ENCODE results near the gene VDAC2. TPM values are rescaled to one million over a fixed set of nuclear protein-coding genes. Genes with fewer than 3 reads are reported as not detected.
"Not testable (repeated sequence)": the region's sequence is repeated elsewhere in the genome, so short reads cannot be mapped to it uniquely, and the experiment has no call there.

Gene VDAC2
- total RNA-seq, 2 donors from 2014 or later: 207 to 229 TPM

- Mint-ChIP-seq H3K9me3 (no peaks in the 10 kb centered on the region), H3K27ac (peak overlapping the region; percentile 63), H3K36me3 (ENCODE audit: insufficient read depth in 2 of 2) (no peaks in the 10 kb centered on the region), H3K4me1 (ENCODE audit: low read depth) (peaks cover 25% of the 10 kb centered on the region), H3K27me3 (ENCODE audit: low read depth) (no peaks in the 10 kb centered on the region), H3K4me3 (no peak overlapping the region)
- DNase-seq: peak; percentile 64 to 65
- peak; percentile 87 to 89 for ATAC-seq (replicated peaks in 1 of 2)
These were observed 22.6 kb upstream of the VDAC2 start for GRCh38 chr10:75187961-75188426.

DNA sequence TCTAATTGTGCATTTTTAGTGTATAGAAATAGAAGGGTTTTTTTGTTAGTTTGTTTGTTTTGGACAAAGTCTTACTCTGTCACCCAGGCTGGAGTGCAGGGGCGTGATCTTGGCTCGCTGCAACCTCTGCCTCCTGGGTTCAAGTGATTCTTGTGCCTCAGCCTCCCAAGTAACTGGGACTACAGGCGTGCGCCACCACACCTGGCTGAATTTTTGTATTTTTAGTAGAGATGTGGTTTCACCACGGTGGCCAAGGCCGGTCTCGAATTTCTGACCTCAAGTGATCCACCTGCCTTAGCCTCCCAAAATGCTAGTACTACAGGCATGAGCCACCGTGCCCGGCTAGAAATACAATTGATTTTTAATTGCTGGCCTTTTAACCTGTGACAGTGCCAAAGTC, 22.1 kb upstream of the VDAC2 start:
- not testable (repeated sequence) for H3K27me3 Mint-ChIP-seq (ENCODE audit: low read depth); ATAC-seq (replicated peaks in 1 of 2); H3K36me3 Mint-ChIP-seq (ENCODE audit: insufficient read depth in 2 of 2); H3K27ac Mint-ChIP-seq; H3K9me3 Mint-ChIP-seq; DNase-seq; H3K4me3 Mint-ChIP-seq
- peaks cover 25% of the 10 kb centered on the region for H3K4me1 Mint-ChIP-seq (ENCODE audit: low read depth)

- Mint-ChIP-seq H3K27me3 (ENCODE audit: low read depth) (no peaks in the 10 kb centered on the region), H3K9me3 (no peaks in the 10 kb centered on the region), H3K4me3 (no peak overlapping the region), H3K36me3 (ENCODE audit: insufficient read depth in 2 of 2) (no peaks in the 10 kb centered on the region), H3K4me1 (ENCODE audit: low read depth) (peaks cover 25% of the 10 kb centered on the region), H3K27ac (no peak overlapping the region)
- DNase-seq (no peak), ATAC-seq (replicated peaks in 1 of 2) (no peak)
These were observed 21.1 kb upstream of the VDAC2 start for GRCh38 chr10:75189266-75190096.

- Mint-ChIP-seq H3K36me3 (ENCODE audit: insufficient read depth in 2 of 2) (no peaks in the 10 kb centered on the region), H3K27ac (no peak overlapping the region), H3K9me3 (no peaks in the 10 kb centered on the region), H3K4me1 (ENCODE audit: low read depth) (peaks cover 13% of the 10 kb centered on the region), H3K4me3 (no peak overlapping the region), H3K27me3 (ENCODE audit: low read depth) (no peaks in the 10 kb centered on the region)
- ATAC-seq (replicated peaks in 1 of 2) (no peak), DNase-seq (no peak)
These were observed 18.6 kb upstream of the VDAC2 start for GRCh38 chr10:75191821-75192568.

DNA sequence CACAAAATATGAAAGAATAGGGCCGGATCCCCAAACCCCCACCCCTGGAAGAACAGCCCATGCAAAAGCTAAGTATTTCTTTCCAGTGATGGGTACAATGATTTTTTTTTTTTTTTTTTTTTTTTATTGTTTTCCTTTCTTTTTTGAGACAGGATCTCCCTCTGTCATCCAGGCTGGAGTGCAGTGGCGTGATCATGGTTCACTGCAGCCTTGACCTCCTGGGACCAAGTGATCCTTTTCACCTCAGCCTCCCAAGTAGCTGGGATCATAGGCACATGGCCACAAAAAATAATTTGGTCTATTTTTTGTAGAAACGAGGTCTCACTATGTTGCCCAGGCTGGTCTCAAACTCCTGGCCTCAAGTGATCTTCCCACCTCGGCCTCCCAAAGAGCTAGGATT, 16.0 kb upstream of the VDAC2 start:
- not testable (repeated sequence) for H3K9me3 Mint-ChIP-seq

GRCh38 chr10:75195035-75195763, 15.4 kb upstream of the VDAC2 start:
- DNase-seq: no peak
- no peak for ATAC-seq (replicated peaks in 1 of 2)
- no peak overlapping the region for H3K27ac Mint-ChIP-seq
- H3K36me3 Mint-ChIP-seq (ENCODE audit: insufficient read depth in 2 of 2): no peaks in the 10 kb centered on the region
- H3K9me3 Mint-ChIP-seq: no peaks in the 10 kb centered on the region
- H3K27me3 Mint-ChIP-seq (ENCODE audit: low read depth): no peaks in the 10 kb centered on the region
- no peaks in the 10 kb centered on the region for H3K4me1 Mint-ChIP-seq (ENCODE audit: low read depth)
- no peak overlapping the region for H3K4me3 Mint-ChIP-seq

More for the DNA sequence above, 16.0 kb upstream of the VDAC2 start:
- not testable (repeated sequence) for ATAC-seq (replicated peaks in 1 of 2); H3K27ac Mint-ChIP-seq; H3K4me1 Mint-ChIP-seq (ENCODE audit: low read depth); DNase-seq; H3K27me3 Mint-ChIP-seq (ENCODE audit: low read depth); H3K4me3 Mint-ChIP-seq; H3K36me3 Mint-ChIP-seq (ENCODE audit: insufficient read depth in 2 of 2)

DNA sequence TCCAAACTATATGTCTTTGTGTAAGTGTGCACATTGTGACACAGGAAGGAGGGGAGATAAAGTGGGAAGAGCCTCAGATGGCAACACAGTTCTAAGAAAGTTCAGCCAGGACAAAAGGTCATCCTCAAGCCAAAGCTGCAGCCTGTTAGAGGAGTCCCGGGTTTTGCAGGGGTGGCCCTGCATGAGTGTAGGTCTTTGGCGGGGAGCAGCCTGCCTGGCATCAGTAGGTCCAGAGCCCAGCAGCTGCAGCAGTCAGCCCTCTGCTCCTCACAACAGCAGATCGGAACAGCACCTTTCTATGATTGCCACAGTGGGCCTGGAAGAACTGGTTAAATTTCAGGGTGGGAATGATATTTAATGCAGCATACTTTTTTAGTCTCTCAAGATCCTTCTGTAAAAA, 13.5 kb upstream of the VDAC2 start:
- H3K27ac Mint-ChIP-seq: no peak overlapping the region
- H3K9me3 Mint-ChIP-seq: no peaks in the 10 kb centered on the region
- H3K27me3 Mint-ChIP-seq (ENCODE audit: low read depth): no peaks in the 10 kb centered on the region
- ATAC-seq (replicated peaks in 1 of 2) (no peak), DNase-seq (no peak)
- no peak overlapping the region for H3K4me3 Mint-ChIP-seq
- H3K36me3 Mint-ChIP-seq (ENCODE audit: insufficient read depth in 2 of 2): no peaks in the 10 kb centered on the region
- H3K4me1 Mint-ChIP-seq (ENCODE audit: low read depth): no peaks in the 10 kb centered on the region

DNA sequence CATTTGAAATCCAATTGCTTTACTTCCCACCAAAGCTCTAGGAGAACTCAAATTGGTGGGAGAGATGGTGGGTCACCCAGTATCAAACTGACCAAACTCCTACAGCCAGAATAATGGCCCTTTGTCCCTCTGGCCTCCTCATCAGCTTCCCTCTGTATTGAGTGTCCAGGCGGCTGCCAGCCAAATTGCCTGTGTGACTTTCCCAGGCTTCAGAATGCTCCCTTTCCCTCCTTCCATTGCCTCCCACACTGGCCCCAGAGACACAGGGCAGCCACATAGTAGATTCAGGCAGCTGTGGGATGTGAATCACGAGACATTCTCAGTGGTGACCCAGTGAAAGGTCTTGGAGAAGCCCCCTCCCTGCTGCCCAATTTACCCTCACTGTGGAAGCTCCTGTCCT, 12.7 kb upstream of the VDAC2 start:
- Mint-ChIP-seq H3K27ac (no peak overlapping the region), H3K36me3 (ENCODE audit: insufficient read depth in 2 of 2) (no peaks in the 10 kb centered on the region), H3K4me1 (ENCODE audit: low read depth) (no peaks in the 10 kb centered on the region), H3K4me3 (no peak overlapping the region), H3K9me3 (no peaks in the 10 kb centered on the region), H3K27me3 (ENCODE audit: low read depth) (no peaks in the 10 kb centered on the region)
- ATAC-seq (replicated peaks in 1 of 2): no peak
- no peak for DNase-seq

GRCh38 chr10:75199949-75200348, 10.6 kb upstream of the VDAC2 start:
- not testable (repeated sequence) for H3K27me3 Mint-ChIP-seq (ENCODE audit: low read depth); DNase-seq; H3K4me3 Mint-ChIP-seq; H3K4me1 Mint-ChIP-seq (ENCODE audit: low read depth); H3K36me3 Mint-ChIP-seq (ENCODE audit: insufficient read depth in 2 of 2); H3K27ac Mint-ChIP-seq; H3K9me3 Mint-ChIP-seq; ATAC-seq (replicated peaks in 1 of 2)

- Mint-ChIP-seq H3K36me3 (ENCODE audit: insufficient read depth in 2 of 2) (no peaks in the 10 kb centered on the region), H3K9me3 (no peaks in the 10 kb centered on the region), H3K4me3 (no peak overlapping the region), H3K27me3 (ENCODE audit: low read depth) (no peaks in the 10 kb centered on the region), H3K27ac (no peak overlapping the region), H3K4me1 (ENCODE audit: low read depth) (no peaks in the 10 kb centered on the region)
- ATAC-seq (replicated peaks in 1 of 2) (no peak), DNase-seq (no peak)
These were observed 8.7 kb upstream of the VDAC2 start for GRCh38 chr10:75201793-75202307.

DNA sequence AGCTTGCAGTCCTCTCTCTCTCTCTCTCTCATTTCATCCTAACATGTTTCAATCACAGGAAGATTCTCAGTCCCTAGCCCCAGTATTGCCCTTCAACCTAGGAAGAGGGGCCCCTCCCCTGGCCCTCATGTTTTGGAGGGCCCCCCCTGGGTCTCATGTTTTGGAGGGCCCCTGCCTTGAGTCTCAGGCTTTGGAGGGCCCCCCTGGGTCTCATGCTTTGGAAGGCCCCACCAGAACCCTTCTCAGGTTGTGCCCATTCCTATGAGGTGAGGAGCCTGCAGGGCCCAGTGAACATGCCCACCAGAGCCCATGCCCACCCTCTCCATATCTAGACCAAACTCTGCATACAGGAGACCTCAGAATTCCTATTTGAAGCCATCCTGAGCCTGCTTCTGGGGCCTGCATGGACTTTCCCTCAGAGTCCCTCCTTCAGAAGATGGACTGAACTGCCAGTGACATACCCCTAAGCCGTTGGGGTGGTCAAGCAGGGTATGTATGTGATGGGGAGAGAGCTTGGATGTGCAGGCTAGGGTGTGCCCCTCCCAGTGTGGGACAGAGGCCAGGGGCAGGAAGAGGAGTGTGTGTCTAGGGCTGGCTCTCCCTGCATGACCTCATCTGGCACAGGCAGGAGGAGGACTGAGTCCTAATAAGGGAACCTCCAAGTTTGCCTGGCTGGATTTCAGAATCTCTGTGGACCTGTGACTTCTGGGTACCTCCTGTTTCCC, 8.1 kb upstream of the VDAC2 start:
- DNase-seq (no peak), ATAC-seq (replicated peaks in 1 of 2) (no peak)
- H3K4me1 Mint-ChIP-seq (ENCODE audit: low read depth): no peaks in the 10 kb centered on the region
- H3K36me3 Mint-ChIP-seq (ENCODE audit: insufficient read depth in 2 of 2): no peaks in the 10 kb centered on the region
- H3K9me3 Mint-ChIP-seq: no peaks in the 10 kb centered on the region
- H3K27me3 Mint-ChIP-seq (ENCODE audit: low read depth): no peaks in the 10 kb centered on the region
- no peak overlapping the region for H3K27ac Mint-ChIP-seq
- H3K4me3 Mint-ChIP-seq: no peak overlapping the region

- not testable (repeated sequence) for H3K27me3 Mint-ChIP-seq (ENCODE audit: low read depth); H3K9me3 Mint-ChIP-seq; H3K27ac Mint-ChIP-seq; H3K36me3 Mint-ChIP-seq (ENCODE audit: insufficient read depth in 2 of 2); DNase-seq; H3K4me3 Mint-ChIP-seq; H3K4me1 Mint-ChIP-seq (ENCODE audit: low read depth); ATAC-seq (replicated peaks in 1 of 2)
These were observed 7.5 kb upstream of the VDAC2 start for GRCh38 chr10:75203046-75203620.

All from activated T-cell treated with anti-CD3 and anti-CD28 coated beads, Interleukin-2, amount 50 U/mL, for 72 hours (primary cell).